Measurements from ENCODE around the gene ITSN1. TPM values are rescaled to one million over a fixed set of nuclear protein-coding genes. Genes with fewer than 3 reads are reported as not detected.

Gene ITSN1
- total and polyA plus RNA-seq, 2 experiments from 2014 or later: 35.5 to 57.1 TPM

GRCh38 chr21:33829844-33830243 is 187.5 kb downstream of the ITSN1 start:
- TF ChIP-seq EZH2phosphoT487 (IDR thresholded peaks at IDR 0.05; ENCODE audit: insufficient read depth, low read depth) (no peak), EZH2 (IDR thresholded peaks at IDR 0.05; ENCODE audit: insufficient read depth, poor library complexity, severe bottlenecking) (no peak)
- H4K20me1 ChIP-seq (ENCODE audit: insufficient read depth): no peaks in the 10 kb centered on the region
- no peak for DNase-seq
- no peaks in the 10 kb centered on the region for H3K9me2 ChIP-seq (ENCODE audit: insufficient read depth)
- no peaks in the 10 kb centered on the region for H3K79me2 ChIP-seq (ENCODE audit: insufficient read depth)
- H3K9me3 ChIP-seq (ENCODE audit: low read depth): no peaks in the 10 kb centered on the region
- WGBS, 2 experiments (ENCODE audit: low coverage in 1 of 2, low lambda C conversion rate in 2 of 2, missing lambda C conversion rate in 2 of 2): 95 to 98% methylated on average over 9 of the region's 9 CpGs
- H3K27ac ChIP-seq: no peak overlapping the region
- no peak overlapping the region for H3K4me3 ChIP-seq
- no peak overlapping the region for H3K9ac ChIP-seq
- H3K36me3 ChIP-seq (ENCODE audit: low read depth): peaks cover 18% of the 10 kb centered on the region; the same call in 1 of the 2 replicates
- peaks cover 9% of the 10 kb centered on the region; the same call in 1 of the 2 replicates for H3F3A ChIP-seq (ENCODE audit: insufficient read depth)
- H2AFZ ChIP-seq: no peak overlapping the region
- no peaks in the 10 kb centered on the region for H3K27me3 ChIP-seq (replicated peaks; ENCODE audit: insufficient read depth)
- peaks cover 18% of the 10 kb centered on the region for H3K4me1 ChIP-seq (ENCODE audit: insufficient read depth)
- H3K4me2 ChIP-seq (ENCODE audit: unreplicated experiment): no peak overlapping the region
- in situ Hi-C loops (cut with MboI): no loop called here

GRCh38 chr21:33831962-33832659 is 189.8 kb downstream of the ITSN1 start:
- Histone ChIP-seq H3K27ac (no peak overlapping the region), H3K9ac (no peak overlapping the region), H3K36me3 (ENCODE audit: low read depth) (peaks cover 27% of the 10 kb centered on the region), H3K4me1 (ENCODE audit: insufficient read depth) (no peaks in the 10 kb centered on the region), H3F3A (ENCODE audit: insufficient read depth) (no peaks in the 10 kb centered on the region), H3K9me2 (ENCODE audit: insufficient read depth) (no peaks in the 10 kb centered on the region), H4K20me1 (ENCODE audit: insufficient read depth) (no peaks in the 10 kb centered on the region), H2AFZ (no peak overlapping the region), H3K9me3 (ENCODE audit: low read depth) (no peaks in the 10 kb centered on the region), H3K4me3 (no peak overlapping the region), H3K79me2 (ENCODE audit: insufficient read depth) (no peaks in the 10 kb centered on the region), H3K4me2 (ENCODE audit: unreplicated experiment) (no peak overlapping the region), H3K27me3 (replicated peaks; ENCODE audit: insufficient read depth) (no peaks in the 10 kb centered on the region)
- WGBS, 2 experiments (ENCODE audit: low coverage in 1 of 2, low lambda C conversion rate in 2 of 2, missing lambda C conversion rate in 2 of 2): 95 to 97% methylated on average over 16 to 17 of the region's 17 CpGs
- DNase-seq: no peak
- TF ChIP-seq EZH2phosphoT487 (IDR thresholded peaks at IDR 0.05; ENCODE audit: insufficient read depth, low read depth) (no peak), EZH2 (IDR thresholded peaks at IDR 0.05; ENCODE audit: insufficient read depth, poor library complexity, severe bottlenecking) (no peak)
- in situ Hi-C loops (cut with MboI): no loop called here

- Histone ChIP-seq H3K36me3 (ENCODE audit: low read depth) (peaks cover 24% of the 10 kb centered on the region), H3F3A (ENCODE audit: insufficient read depth) (peaks cover under 1% of the 10 kb centered on the region; the same call in 1 of the 2 replicates), H3K79me2 (ENCODE audit: insufficient read depth) (no peaks in the 10 kb centered on the region), H2AFZ (no peak overlapping the region), H3K9me2 (ENCODE audit: insufficient read depth) (no peaks in the 10 kb centered on the region), H3K27me3 (replicated peaks; ENCODE audit: insufficient read depth) (no peaks in the 10 kb centered on the region), H3K9ac (no peak overlapping the region), H4K20me1 (ENCODE audit: insufficient read depth) (no peaks in the 10 kb centered on the region), H3K27ac (no peak overlapping the region), H3K9me3 (ENCODE audit: low read depth) (no peaks in the 10 kb centered on the region), H3K4me2 (ENCODE audit: unreplicated experiment) (no peak overlapping the region), H3K4me1 (ENCODE audit: insufficient read depth) (no peaks in the 10 kb centered on the region), H3K4me3 (no peak overlapping the region)
- whole genome bisulfite sequencing, 2 experiments (ENCODE audit: low coverage in 1 of 2, low lambda C conversion rate in 2 of 2, missing lambda C conversion rate in 2 of 2): 88 to 98% methylated on average over 5 of the region's 5 CpGs
- TF ChIP-seq EZH2 (IDR thresholded peaks at IDR 0.05; ENCODE audit: insufficient read depth, poor library complexity, severe bottlenecking) (no peak), EZH2phosphoT487 (IDR thresholded peaks at IDR 0.05; ENCODE audit: insufficient read depth, low read depth) (no peak)
- in situ Hi-C loops (cut with MboI): no loop called here
- no peak for DNase-seq
Observed at GRCh38 chr21:33834801-33835500, 192.7 kb downstream of the ITSN1 start.

GRCh38 chr21:33835920-33836319 is 193.6 kb downstream of the ITSN1 start:
- Histone ChIP-seq H3K36me3 (ENCODE audit: low read depth) (peaks cover 21% of the 10 kb centered on the region), H3K9me2 (ENCODE audit: insufficient read depth) (no peaks in the 10 kb centered on the region), H2AFZ (no peak overlapping the region), H3K9me3 (ENCODE audit: low read depth) (no peaks in the 10 kb centered on the region), H4K20me1 (ENCODE audit: insufficient read depth) (no peaks in the 10 kb centered on the region), H3F3A (ENCODE audit: insufficient read depth) (peaks cover 9% of the 10 kb centered on the region; the same call in 1 of the 2 replicates), H3K9ac (no peak overlapping the region), H3K4me3 (no peak overlapping the region), H3K79me2 (ENCODE audit: insufficient read depth) (no peaks in the 10 kb centered on the region), H3K27ac (no peak overlapping the region), H3K27me3 (replicated peaks; ENCODE audit: insufficient read depth) (no peaks in the 10 kb centered on the region), H3K4me2 (ENCODE audit: unreplicated experiment) (no peak overlapping the region), H3K4me1 (ENCODE audit: insufficient read depth) (0 out of 2 replicates have a peak, but pooled peaks cover 4% of the 10 kb centered on the region)
- no peak for DNase-seq
- TF ChIP-seq EZH2 (IDR thresholded peaks at IDR 0.05; ENCODE audit: insufficient read depth, poor library complexity, severe bottlenecking) (no peak), EZH2phosphoT487 (IDR thresholded peaks at IDR 0.05; ENCODE audit: insufficient read depth, low read depth) (no peak)
- 79 to 85% methylated on average over 4 of the region's 4 CpGs for WGBS, 2 experiments (ENCODE audit: low coverage in 1 of 2, low lambda C conversion rate in 2 of 2, missing lambda C conversion rate in 2 of 2)
- in situ Hi-C loops (cut with MboI): no loop called here
